GM12865 (cell line): ENCODE results near the gene ZNF487.
A peak's percentile ranks its signal among the peaks of the same experiment; 100 is the strongest.

Source experiments
- DNase-seq: peaks from one replicate; pipeline ENCODE4 v3.0.0; 2010; ENCODE audit warnings: low read depth
- H3K4me3 ChIP-seq: 2 replicates; pipeline ENCODE4 v1.5.1; 2011; ENCODE audit warnings: mild to moderate bottlenecking, low read depth, low read length, control low read depth
- CTCF ChIP-seq: IDR thresholded peaks from 2 replicates; pipeline ENCODE4 v1.5.1; 2011; ENCODE audit warnings: low read length, control low read depth, low read depth, inconsistent platforms; ENCODE audit not compliant: insufficient read depth; ENCODE audit errors: missing control alignments

The ZNF487 gene

GRCh38 chr10:43404704-43405084, 32.2 kb upstream of the ZNF487 start:
- peak overlapping the region; percentile 80 for H3K4me3 ChIP-seq
- DNase-seq: no peak
- no peak for TF ChIP-seq CTCF

GRCh38 chr10:43407148-43407575, 29.7 kb upstream of the ZNF487 start:
- DNase-seq: peak; percentile 74
- H3K4me3 ChIP-seq: peak overlapping the region; percentile 80
- TF ChIP-seq CTCF: no peak

- peak overlapping the region; percentile 80 for H3K4me3 ChIP-seq
- peak; percentile 46 for TF ChIP-seq CTCF
- DNase-seq: peak; percentile 95
These were observed 29.2 kb upstream of the ZNF487 start for GRCh38 chr10:43407576-43408330.

- H3K4me3 ChIP-seq: peak overlapping the region; percentile 80
- TF ChIP-seq CTCF: no peak
- DNase-seq: no peak
These were observed 28.6 kb upstream of the ZNF487 start for GRCh38 chr10:43408331-43408709.

- H3K4me3 ChIP-seq: peak within 1 kb of the TSS; percentile 80
- no peak for TF ChIP-seq CTCF
- DNase-seq: peak; percentile 97
These were observed 28.1 kb upstream of the ZNF487 start, which contains the start of gene HNRNPF for GRCh38 chr10:43408710-43409384. Gene HNRNPF (minus strand): TSS chr10:43409186. CDS start chr10:43387884, 21,302 bp downstream.

- H3K4me3 ChIP-seq: peak overlapping the region; percentile 80
- TF ChIP-seq CTCF: no peak
- DNase-seq: peak; percentile 75
These were observed 27.4 kb upstream of the ZNF487 start for GRCh38 chr10:43409385-43410109.
